NB4 (cell line): ENCODE measurements around the gene ZNF776.

ENCODE experiments used
- MYC ChIP-seq: IDR thresholded peaks from 2 replicates; pipeline ENCODE4 v1.6.1; 2011; ENCODE audit warnings: low read depth, low read length
- POLR2A ChIP-seq: IDR thresholded peaks from 2 replicates; pipeline ENCODE4 v1.6.1; 2011; ENCODE audit warnings: mild to moderate bottlenecking; ENCODE audit not compliant: insufficient read length; ENCODE audit errors: extremely low read depth
- TF ChIP-seq, protein P1 (sequence below): IDR thresholded peaks from one replicate; pipeline ENCODE4 v1.5.1; 2012; ENCODE audit warnings: low read depth, low read length
- TF ChIP-seq, protein P2 (sequence below): IDR thresholded peaks from 2 replicates; pipeline ENCODE4 v1.6.1; 2011; ENCODE audit warnings: low read depth, low read length

DNA sequence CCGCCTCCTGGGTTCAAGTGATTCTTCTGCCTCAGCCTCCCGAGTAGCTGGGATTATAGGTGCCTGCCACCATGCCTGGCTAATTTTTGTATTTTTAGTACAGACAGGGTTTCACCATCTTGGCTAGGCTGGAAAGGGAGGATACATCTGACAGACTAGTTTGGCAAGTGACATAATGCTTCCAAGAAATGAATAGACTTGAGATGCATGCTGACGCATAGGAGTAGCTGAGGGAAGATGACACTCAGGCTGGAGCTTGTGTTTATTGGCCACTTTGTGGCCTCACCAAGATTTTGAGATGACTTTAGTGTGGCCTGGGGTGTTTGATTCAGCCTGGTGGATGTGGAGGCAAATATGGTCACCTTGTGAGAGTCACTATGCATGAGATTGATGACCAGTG is 26.9 kb downstream of the ZNF776 start:
- TF ChIP-seq POLR2A (no peak), MYC (no peak)
- TF ChIP-seq, protein P1, sequence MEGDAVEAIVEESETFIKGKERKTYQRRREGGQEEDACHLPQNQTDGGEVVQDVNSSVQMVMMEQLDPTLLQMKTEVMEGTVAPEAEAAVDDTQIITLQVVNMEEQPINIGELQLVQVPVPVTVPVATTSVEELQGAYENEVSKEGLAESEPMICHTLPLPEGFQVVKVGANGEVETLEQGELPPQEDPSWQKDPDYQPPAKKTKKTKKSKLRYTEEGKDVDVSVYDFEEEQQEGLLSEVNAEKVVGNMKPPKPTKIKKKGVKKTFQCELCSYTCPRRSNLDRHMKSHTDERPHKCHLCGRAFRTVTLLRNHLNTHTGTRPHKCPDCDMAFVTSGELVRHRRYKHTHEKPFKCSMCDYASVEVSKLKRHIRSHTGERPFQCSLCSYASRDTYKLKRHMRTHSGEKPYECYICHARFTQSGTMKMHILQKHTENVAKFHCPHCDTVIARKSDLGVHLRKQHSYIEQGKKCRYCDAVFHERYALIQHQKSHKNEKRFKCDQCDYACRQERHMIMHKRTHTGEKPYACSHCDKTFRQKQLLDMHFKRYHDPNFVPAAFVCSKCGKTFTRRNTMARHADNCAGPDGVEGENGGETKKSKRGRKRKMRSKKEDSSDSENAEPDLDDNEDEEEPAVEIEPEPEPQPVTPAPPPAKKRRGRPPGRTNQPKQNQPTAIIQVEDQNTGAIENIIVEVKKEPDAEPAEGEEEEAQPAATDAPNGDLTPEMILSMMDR = no peak
- TF ChIP-seq, protein P2, sequence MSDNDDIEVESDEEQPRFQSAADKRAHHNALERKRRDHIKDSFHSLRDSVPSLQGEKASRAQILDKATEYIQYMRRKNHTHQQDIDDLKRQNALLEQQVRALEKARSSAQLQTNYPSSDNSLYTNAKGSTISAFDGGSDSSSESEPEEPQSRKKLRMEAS = no peak
